Gastroesophageal sphincter (tissue), 4 donors: Measurements from ENCODE around the gene PPFIBP1. TPM values are rescaled to one million over a fixed set of nuclear protein-coding genes. Genes with fewer than 3 reads are reported as not detected.

Experiments used
- ATAC-seq: fragments of 150-250 bp; one replicate; pipeline ENCODE4 v1.9.1; 2016; ENCODE audit warnings: mild to moderate bottlenecking, moderate library complexity
- H3K27ac ChIP-seq, 4 donors: fragments of 200-600 bp; sonication (generic) in 3 of 4; 1 replicate in 3 of 4; 2 replicates in 1 of 4; pipeline ENCODE4 v1.5.1; 2016 to 2019
- H3K27me3 ChIP-seq: fragments of 200-600 bp; sonication (generic); one replicate; pipeline ENCODE4 v1.5.1; 2019
- H3K36me3 ChIP-seq, 2 donors: fragments of 200-600 bp; sonication (generic); one replicate each; pipeline ENCODE4 v1.5.1; 2019; ENCODE audit warnings: control low read depth in 1 of 2
- H3K4me1 ChIP-seq, 3 donors: fragments of 200-600 bp; sonication (generic); 1 replicate in 2 of 3; 2 replicates in 1 of 3; pipeline ENCODE4 v1.5.1; 2016 to 2019; ENCODE audit warnings: control low read depth in 2 of 3
- H3K4me3 ChIP-seq, 2 donors: fragments of 200-600 bp; sonication (generic); one replicate each; pipeline ENCODE4 v1.5.1; 2019; ENCODE audit warnings: mild to moderate bottlenecking in 1 of 2, moderate library complexity in 1 of 2
- H3K9me3 ChIP-seq, 3 donors: fragments of 200-600 bp; sonication (generic); one replicate each; pipeline ENCODE4 v1.5.1; 2017 to 2019; ENCODE audit warnings: control low read depth in 2 of 3
- EP300 ChIP-seq: sonication (generic); formaldehyde crosslinking; IDR thresholded peaks from one replicate; pipeline ENCODE4 v1.6.1; 2017; ENCODE audit warnings: antibody characterized with exemption, mild to moderate bottlenecking
- POLR2A ChIP-seq, 2 donors: fragments of 450-650 bp; IDR thresholded peaks; one replicate each; pipeline ENCODE4 v1.6.1; 2017; ENCODE audit warnings: antibody characterized with exemption in 2 of 2, mild to moderate bottlenecking in 2 of 2, moderate library complexity in 1 of 2
- POLR2AphosphoS5 ChIP-seq: sonication (generic); formaldehyde crosslinking; IDR thresholded peaks from one replicate; pipeline ENCODE4 v1.6.1; 2017; ENCODE audit warnings: antibody characterized with exemption
- WGBS, 2 donors: methylation state at CpG; one replicate each; pipeline ENCODE4 v1.1.5; 2018; ENCODE audit warnings: low coverage in 1 of 2; 5-methylcytosine and 5-hydroxymethylcytosine counted together
- total RNA-seq, 4 donors: library from RNA; depleted of rRNA; stranded (reverse); fragments of >200 nt; gene quantifications; one replicate each; pipeline ENCODE4 v1.1.0, GENCODE V29; 2016
- TF ChIP-seq, protein P1 (sequence below), 4 experiments: fragments of 200-600 bp in 2 of 4; fragments of 450-650 bp in 2 of 4; sonication (generic) in 1 of 4; IDR thresholded peaks; one replicate each; pipeline ENCODE4 v1.5.1; 2017 to 2019; ENCODE audit warnings: antibody characterized with exemption in 4 of 4, mild to moderate bottlenecking in 2 of 4, moderate library complexity in 2 of 4

Gene PPFIBP1
- total RNA-seq, 4 donors from 2014 or later: 70.7 to 78.7 (median 72.5) TPM

DNA sequence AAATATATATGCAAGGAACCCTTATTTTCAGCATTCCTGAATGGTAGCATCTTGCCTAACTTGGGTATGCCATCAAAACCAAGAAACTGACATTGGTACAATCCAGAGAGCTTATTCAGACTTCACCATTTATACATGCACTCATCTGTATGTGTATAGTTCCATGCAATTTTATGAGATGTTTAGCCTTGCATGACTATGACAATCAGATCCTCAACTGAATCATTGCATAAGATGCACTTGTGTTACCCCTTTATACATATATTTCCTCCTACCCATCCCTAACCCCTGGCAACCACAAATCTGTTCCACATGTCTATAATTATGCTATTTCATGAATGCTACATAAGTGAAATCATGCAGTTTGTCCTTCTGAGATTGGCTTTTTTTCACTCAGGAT lies 37.0 kb upstream of the PPFIBP1 start:
- no peaks in the 10 kb centered on the region for H3K27me3 ChIP-seq
- peaks cover 0 to 4% (median 0%) of the 10 kb centered on the region in 3 donors for H3K9me3 ChIP-seq
- ATAC-seq: no peak
- TF ChIP-seq EP300: no peak
- TF ChIP-seq POLR2AphosphoS5: no peak
- no peak for TF ChIP-seq POLR2A (IDR thresholded peaks at IDR 0.05)
- TF ChIP-seq, protein P1, sequence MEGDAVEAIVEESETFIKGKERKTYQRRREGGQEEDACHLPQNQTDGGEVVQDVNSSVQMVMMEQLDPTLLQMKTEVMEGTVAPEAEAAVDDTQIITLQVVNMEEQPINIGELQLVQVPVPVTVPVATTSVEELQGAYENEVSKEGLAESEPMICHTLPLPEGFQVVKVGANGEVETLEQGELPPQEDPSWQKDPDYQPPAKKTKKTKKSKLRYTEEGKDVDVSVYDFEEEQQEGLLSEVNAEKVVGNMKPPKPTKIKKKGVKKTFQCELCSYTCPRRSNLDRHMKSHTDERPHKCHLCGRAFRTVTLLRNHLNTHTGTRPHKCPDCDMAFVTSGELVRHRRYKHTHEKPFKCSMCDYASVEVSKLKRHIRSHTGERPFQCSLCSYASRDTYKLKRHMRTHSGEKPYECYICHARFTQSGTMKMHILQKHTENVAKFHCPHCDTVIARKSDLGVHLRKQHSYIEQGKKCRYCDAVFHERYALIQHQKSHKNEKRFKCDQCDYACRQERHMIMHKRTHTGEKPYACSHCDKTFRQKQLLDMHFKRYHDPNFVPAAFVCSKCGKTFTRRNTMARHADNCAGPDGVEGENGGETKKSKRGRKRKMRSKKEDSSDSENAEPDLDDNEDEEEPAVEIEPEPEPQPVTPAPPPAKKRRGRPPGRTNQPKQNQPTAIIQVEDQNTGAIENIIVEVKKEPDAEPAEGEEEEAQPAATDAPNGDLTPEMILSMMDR (IDR thresholded peaks at IDR 0.05): no peak
- no peaks in the 10 kb centered on the region for H3K36me3 ChIP-seq
- no peaks in the 10 kb centered on the region for H3K4me1 ChIP-seq
- no peak overlapping the region for H3K4me3 ChIP-seq
- no peak overlapping the region for H3K27ac ChIP-seq

DNA sequence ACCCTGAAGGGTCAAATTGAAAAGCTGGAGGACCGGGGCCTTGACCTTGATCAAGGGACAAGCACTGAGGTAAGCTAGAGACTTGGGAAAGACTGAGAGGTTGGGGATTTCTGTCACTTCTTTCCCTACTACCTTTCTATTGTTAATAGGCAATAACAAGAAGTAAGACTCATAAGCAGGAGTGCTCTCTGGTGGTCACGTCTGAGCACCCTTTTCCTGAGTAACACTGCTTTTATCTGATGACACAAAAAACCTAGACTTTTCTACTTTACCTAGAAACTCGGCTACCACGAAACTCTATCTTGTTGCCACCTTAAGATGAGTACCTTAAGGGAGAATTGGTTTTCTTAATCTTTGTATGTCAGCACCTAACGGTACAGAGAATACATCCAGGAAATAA lies 35.5 kb upstream of the PPFIBP1 start:
- peaks cover 0 to 4% (median 0%) of the 10 kb centered on the region in 3 donors for H3K9me3 ChIP-seq
- no peaks in the 10 kb centered on the region for H3K27me3 ChIP-seq

DNA sequence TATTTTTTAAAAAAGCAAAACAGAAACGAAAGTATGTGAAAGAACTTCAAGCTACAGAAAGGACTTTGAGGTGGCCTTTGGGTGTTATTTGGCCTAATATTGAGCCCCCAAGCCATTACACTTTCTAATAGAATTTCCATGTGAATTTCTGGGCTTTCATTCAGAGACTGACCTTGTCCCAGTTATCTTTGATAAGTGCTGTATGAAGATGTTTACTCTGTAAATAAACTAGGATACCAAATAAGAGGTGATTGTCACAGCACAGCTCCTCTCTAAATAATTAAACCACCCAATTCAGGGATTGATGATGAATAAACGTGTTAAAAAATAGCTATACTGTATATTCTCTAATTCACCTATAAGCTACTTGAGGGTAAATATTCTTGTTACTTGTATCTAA lies 32.8 kb upstream of the PPFIBP1 start:
- TF ChIP-seq POLR2AphosphoS5: no peak
- TF ChIP-seq, protein P1 (IDR thresholded peaks at IDR 0.05): no peak
- TF ChIP-seq POLR2A (IDR thresholded peaks at IDR 0.05): no peak
- TF ChIP-seq EP300: no peak
- Histone ChIP-seq H3K4me3 (no peak overlapping the region), H3K27me3 (no peaks in the 10 kb centered on the region), H3K4me1 (no peaks in the 10 kb centered on the region), H3K27ac (no peak overlapping the region), H3K36me3 (no peaks in the 10 kb centered on the region), H3K9me3 (no peaks in the 10 kb centered on the region)
- ATAC-seq: no peak
- 91 to 100% methylated on average over 2 of the region's 2 CpGs for WGBS, 2 donors

More for the DNA sequence above, 35.5 kb upstream of the PPFIBP1 start:
- H3K4me1 ChIP-seq: no peaks in the 10 kb centered on the region
- TF ChIP-seq POLR2AphosphoS5: no peak
- TF ChIP-seq, protein P1 (IDR thresholded peaks at IDR 0.05): no peak
- no peak for TF ChIP-seq EP300
- H3K36me3 ChIP-seq: no peaks in the 10 kb centered on the region
- no peak overlapping the region for H3K27ac ChIP-seq
- no peak for ATAC-seq
- H3K4me3 ChIP-seq: no peak overlapping the region
- WGBS, 2 donors: 87 to 94% methylated on average over 2 to 4 of the region's 5 CpGs

DNA sequence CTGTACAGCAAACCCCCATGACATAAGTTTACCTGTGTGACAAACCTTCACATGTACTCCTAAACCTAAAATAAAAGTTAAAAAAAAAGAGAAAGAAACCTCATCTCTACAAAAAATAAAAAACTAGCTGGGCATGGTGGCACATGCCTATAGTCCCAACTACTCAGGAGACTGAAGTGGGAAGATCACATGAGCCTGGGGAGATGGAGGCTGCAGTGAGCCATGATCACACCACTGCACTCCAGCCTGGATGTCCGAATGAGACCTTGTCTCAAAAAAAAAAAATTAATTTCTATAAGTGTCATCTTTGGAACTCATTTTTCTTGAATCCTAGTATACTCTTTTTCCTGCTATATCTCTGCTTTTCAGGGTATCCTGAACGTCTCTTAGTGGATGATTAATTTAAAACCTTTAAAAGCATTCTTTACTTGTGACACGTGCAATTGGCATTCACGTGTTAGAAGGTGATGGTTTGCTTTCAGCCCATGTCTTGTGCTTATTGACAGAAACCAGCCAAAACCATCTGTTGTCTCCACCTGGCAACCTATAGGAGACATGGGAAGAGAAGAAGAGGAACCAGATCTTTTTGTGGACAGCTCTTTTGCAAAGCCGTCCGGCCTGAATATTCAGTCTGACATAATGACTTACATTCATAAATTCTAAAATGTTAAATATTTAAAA lies 30.6 kb upstream of the PPFIBP1 start:
- H3K4me3 ChIP-seq: no peak overlapping the region
- no peak for ATAC-seq
- 71 to 76% methylated on average over 6 of the region's 6 CpGs for WGBS, 2 donors
- no peaks in the 10 kb centered on the region for H3K27me3 ChIP-seq
- no peak for TF ChIP-seq POLR2AphosphoS5
- TF ChIP-seq POLR2A (IDR thresholded peaks at IDR 0.05): no peak
- no peak for TF ChIP-seq EP300
- TF ChIP-seq, protein P1 (IDR thresholded peaks at IDR 0.05): no peak
- H3K36me3 ChIP-seq: no peaks in the 10 kb centered on the region
- H3K27ac ChIP-seq: no peak overlapping the region
- no peaks in the 10 kb centered on the region for H3K9me3 ChIP-seq
- no peaks in the 10 kb centered on the region for H3K4me1 ChIP-seq

DNA sequence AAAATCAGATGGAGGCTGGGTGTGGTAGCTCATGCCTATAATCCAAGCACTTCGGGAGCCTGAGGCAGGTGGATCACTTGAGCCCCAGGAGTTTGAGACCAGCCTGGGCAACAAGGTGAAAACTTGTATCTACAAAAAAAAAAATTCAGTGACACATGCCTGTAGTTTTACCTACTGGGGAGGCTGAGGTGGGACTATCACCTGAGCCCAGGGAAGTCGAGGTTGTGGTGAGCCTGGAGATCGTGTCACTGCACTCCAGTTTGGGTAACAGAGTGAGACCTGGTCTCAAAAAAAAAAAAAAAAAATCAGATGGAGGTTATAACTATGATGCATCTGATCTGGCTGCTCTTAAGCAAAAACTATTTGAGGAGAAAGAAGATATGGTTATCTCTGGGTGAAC lies 26.6 kb upstream of the PPFIBP1 start:
- no peaks in the 10 kb centered on the region for H3K27me3 ChIP-seq
- 96 to 100% methylated on average over 1 to 3 of the region's 3 CpGs for WGBS, 2 donors
- H3K9me3 ChIP-seq: no peaks in the 10 kb centered on the region
- H3K4me3 ChIP-seq: no peak overlapping the region
- no peak for TF ChIP-seq EP300
- TF ChIP-seq, protein P1 (IDR thresholded peaks at IDR 0.05): no peak
- no peak for TF ChIP-seq POLR2A (IDR thresholded peaks at IDR 0.05)
- TF ChIP-seq POLR2AphosphoS5: no peak
- H3K36me3 ChIP-seq: no peaks in the 10 kb centered on the region
- no peak for ATAC-seq
- no peaks in the 10 kb centered on the region for H3K4me1 ChIP-seq
- no peak overlapping the region for H3K27ac ChIP-seq
